HG02642 (cell line): ENCODE data around the gene THOC6.
"Not testable (repeated sequence)": the region's sequence is repeated elsewhere in the genome, so short reads cannot be mapped to it uniquely, and the experiment has no call there.

ENCODE experiments used
- ATAC-seq: cut with Tn5 transposase; IDR thresholded peaks from one replicate; pipeline ENCODE4 v1.9.1; 2021; ENCODE audit warnings: mild to moderate bottlenecking; ENCODE audit not compliant: unreplicated experiment, poor library complexity

THOC6 gene

DNA sequence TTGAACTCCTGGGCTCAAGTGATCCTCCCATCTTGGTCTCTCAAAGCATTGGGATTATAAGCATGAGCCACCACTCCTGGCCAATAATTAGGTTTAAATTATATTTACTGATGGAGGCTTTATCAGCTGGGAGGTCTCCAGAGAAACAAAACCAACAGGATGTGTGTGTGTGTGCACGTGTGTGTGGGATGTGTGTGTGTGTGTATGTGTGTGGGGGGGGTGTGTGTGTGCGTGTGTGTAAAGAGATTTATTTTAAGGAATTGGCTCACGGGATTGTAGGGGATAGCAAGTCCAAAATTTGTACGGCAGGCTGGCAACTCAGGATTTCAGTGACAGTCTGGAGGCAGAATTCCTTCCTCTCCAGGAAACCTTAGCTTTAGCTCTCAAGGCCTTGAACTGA lies 27.2 kb downstream of the THOC6 start:
- no peak for ATAC-seq

DNA sequence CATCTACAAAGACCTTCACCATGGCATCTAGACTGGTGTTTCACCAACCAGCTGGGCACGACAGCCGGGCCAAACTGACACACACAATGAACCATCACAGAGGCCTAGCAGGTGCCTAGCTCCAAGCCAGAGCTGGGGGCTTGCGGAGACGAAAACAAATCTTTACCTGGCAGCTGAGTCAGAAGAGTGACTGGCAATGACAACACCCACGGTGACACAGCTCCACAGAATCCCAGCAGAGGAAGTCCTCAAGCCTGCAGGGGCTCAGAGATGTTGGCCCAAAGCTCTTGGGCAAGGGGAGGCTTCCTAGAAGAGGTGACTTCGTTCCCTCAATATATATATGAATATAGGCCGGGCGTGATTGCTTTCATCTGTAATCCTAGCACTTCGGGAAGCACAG lies 27.7 kb downstream of the THOC6 start:
- ATAC-seq: no peak

DNA sequence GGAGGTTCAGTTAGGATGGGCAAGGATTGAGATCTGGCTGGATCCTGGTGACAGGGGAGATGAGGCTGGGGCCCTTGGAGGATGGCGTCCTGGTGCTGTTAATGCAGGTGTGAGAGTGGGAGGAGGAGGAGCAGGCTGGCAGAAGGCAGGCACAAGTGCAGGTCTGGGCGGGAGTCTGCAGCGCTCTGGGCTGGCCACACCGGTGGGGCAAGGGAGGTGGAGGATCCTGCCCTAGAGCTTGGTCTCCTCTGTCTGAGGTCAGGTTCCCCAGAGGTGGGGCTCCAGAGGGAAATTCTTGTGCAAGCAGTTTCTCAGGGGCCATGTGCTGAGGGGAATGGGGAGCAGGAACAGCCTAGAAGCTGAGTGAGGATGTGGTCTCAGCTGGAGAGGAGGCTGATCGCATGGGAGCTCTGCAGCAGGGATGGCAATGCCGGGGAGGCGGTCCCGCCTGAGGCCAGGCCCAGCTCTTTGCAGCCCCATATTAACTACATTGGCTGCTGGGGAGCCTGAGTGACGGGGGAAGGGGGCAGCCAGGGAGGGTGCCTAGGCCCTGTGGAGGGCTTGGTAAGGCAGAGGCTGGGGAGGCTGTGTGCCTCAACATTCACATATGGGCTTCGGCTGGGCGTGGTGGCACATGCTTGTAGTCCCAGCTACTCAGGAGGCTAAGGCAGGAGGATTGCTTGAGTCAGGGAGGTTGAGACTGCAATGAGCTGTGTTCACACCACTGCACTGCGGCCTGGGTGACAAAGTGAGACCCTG lies 28.9 kb downstream of the THOC6 start:
- not testable (repeated sequence) for ATAC-seq

DNA sequence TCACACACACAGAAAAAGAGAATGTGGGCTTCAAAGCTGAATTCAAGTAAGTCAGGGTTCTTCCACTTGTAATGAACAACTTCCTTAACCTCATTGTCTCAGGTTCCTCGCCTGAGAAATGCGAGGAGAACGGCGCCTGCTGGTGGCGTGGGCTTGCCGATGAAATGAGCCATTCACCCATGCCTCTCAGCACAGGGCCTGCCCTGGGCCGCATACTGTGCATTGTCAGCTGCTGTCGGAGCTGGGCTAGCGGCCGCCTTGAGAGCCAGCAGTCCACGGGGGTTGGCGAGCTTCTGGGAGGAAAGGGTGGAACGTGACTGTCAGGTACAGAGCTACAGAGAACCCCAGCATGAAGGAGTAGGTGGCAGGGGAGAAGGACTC lies 29.5 kb downstream of the THOC6 start:
- ATAC-seq: not testable (repeated sequence)

DNA sequence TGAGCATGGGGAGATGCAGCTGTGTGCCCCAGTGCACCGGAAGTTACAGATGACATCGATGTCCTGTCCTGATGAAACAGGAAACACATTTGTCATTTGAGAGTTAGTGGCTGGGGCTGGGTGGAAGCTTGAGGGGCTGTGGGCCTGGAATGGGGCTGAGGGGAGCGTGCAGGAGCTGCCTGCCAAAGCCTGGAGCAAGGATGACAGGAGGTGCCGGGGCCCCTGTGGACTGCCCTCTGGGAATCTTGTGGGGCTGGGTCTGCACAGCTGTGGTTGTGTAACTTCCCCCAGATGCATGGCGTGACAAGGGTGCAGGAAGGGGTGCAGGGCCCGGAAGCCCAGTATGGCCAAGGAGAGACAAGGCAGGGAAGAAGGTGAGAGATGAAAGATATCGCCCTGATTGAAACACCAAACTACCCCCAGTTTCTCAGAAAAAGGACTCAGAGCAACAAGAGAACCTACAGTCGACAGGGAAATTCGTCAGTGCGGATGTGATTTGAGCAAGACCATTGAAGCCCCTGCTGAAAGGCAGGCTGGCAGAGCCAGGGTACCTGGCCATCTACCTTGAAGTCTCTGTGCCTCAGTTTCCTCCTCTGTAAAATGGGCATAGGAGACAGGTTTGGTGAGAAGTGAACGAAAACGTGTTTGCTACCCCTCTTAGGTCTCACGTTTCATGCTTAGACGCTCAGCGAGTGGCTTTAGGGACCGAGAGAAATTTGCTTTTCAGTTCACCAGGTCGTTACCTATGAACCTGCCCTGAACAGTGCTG lies 31.3 kb downstream of the THOC6 start:
- no peak for ATAC-seq

DNA sequence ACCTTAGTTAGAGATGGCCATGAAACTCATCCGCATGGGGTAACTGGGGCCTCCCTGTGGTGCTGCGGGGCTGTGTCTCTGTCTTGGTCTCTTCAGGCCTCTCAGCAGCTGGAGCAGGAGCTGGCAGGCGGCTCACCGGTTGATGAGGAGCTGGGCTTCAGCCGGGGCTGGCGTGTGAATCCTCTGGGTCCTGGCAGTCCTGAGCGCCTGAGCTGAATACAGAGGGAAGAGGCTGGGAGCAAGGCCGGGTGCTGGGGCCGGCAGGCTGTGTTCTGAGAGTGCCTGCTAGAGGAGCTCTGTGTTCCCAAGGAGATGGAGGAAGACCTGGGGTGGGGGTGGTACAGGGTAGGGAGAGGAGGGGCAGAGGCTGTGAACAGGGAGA lies 31.9 kb downstream of the THOC6 start:
- not testable (repeated sequence) for ATAC-seq

DNA sequence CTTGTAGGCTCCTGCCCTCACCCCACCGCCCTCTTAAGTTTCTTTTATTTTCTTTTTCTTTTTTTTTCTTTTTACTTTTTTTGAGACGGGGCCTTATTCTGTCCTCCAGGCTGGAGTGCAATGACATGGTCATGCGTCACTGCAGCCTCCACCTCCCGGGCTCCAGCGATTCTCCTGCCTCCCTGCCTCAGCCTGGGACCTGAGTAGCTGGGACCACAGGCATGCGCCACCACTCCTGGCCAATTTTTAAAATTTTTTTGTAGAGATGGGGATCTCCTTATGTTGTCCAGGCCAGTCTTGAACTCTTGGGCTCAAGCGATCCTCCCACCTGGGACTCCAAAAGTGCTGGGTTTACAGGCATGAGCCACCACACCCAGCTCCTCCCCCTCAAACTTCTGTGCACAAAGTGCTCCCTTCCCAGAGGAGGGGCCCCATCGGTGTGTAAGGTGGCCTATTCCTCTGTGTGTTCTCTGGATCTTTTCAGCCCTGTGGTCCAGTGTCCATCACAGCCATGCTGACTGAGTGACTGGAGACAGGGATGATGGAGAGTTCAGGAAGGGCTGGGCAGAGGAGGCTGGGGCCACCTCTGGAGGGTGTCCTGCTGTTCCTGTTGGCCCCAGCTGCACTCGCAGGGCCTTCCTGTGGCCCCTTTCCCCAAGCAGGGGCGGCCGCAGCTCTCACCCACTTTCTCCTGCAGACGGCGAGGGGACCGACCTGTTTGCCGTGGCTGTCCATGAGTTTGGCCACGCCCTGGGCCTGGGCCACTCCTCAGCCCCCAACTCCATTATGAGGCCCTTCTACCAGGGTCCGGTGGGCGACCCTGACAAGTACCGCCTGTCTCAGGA lies 32.7 kb downstream of the THOC6 start:
- ATAC-seq: no peak

DNA sequence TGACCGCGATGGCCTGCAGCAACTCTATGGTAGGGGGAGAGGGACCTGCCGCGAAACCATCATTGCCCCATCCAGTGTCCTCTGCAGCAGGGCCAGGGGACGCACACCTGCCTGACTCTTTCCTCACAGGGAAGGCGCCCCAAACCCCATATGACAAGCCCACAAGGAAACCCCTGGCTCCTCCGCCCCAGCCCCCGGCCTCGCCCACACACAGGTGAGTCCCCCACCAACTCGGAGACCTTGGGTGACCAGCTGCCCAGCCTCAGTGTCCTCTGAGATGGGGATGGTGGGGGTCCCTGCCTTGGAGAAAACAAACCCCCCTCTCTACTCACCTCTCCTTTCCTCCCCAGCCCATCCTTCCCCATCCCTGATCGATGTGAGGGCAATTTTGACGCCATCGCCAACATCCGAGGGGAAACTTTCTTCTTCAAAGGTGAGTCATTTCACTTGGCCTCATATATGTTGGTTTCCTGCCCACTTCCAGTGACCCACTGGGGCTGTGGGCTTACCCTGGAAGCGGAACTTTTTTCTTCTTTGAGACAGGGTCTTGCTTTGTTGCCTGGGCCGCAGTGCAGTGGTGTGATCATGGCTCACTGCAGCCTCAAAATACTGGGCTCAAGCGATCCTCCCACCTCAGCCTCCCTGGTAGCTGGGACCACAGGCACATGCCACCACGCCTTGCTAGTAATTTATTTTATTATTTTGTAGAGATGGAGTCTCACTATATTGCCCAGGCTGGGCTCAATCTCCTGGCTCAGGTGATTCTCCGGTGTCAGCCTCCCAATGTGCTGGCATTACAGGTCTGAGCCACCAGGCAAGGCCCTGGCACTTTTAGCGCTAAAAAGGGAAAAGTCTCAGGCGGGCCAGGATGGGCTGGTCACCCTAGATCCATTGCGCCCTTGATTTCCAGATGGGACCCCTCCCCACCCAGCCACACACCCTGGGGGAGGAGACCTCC lies 33.6 kb downstream of the THOC6 start:
- ATAC-seq: no peak

DNA sequence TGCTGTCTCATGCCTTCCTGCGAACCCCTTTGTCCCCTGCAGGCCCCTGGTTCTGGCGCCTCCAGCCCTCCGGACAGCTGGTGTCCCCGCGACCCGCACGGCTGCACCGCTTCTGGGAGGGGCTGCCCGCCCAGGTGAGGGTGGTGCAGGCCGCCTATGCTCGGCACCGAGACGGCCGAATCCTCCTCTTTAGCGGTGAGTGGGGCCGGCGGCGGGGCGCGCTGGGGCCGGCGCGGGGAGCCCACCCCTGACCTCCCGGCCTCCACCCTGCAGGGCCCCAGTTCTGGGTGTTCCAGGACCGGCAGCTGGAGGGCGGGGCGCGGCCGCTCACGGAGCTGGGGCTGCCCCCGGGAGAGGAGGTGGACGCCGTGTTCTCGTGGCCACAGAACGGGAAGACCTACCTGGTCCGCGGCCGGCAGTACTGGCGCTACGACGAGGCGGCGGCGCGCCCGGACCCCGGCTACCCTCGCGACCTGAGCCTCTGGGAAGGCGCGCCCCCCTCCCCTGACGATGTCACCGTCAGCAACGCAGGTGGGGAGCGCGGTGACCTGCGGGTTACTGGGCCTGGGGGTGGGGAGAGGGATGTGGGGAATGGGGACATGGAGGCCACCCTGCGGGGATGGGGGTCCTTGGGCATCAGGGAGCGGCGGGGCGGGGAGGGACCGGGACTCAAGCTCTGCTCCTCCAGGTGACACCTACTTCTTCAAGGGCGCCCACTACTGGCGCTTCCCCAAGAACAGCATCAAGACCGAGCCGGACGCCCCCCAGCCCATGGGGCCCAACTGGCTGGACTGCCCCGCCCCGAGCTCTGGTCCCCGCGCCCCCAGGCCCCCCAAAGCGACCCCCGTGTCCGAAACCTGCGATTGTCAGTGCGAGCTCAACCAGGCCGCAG lies 34.5 kb downstream of the THOC6 start:
- peak; percentile 20 for ATAC-seq

DNA sequence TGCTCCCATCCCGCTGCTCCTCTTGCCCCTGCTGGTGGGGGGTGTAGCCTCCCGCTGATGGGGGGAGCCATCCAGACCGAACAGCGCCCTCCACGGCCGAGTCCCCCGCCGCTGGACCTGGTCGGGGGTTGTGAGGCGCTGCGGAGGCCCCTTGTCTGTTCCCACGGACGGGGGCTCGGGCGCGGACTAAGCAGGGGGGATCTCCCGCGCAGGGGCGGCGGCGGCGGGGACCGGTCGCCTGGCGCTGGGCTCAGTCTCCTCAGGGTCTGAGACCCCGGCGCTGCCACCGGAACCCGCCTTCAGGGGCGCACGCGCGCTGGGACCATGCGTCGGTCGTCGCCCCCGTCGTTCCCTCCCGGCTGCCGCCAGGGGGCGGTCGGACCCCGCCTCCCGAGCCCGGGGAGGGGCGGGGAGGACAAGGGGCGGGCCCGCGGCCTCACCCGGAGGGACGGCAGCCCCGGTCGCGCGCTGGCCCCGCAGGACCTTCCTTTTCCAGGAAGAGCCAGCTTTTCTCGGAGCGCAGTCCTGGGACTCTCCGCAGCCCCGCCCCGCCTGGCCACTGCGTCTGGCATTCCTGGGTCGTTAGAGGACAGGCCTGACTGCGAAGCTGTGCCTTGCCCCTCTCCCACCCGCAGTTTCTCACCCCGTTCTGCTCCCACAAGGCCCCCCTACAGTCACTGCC lies 35.3 kb downstream of the THOC6 start:
- ATAC-seq: peak; percentile 79

DNA sequence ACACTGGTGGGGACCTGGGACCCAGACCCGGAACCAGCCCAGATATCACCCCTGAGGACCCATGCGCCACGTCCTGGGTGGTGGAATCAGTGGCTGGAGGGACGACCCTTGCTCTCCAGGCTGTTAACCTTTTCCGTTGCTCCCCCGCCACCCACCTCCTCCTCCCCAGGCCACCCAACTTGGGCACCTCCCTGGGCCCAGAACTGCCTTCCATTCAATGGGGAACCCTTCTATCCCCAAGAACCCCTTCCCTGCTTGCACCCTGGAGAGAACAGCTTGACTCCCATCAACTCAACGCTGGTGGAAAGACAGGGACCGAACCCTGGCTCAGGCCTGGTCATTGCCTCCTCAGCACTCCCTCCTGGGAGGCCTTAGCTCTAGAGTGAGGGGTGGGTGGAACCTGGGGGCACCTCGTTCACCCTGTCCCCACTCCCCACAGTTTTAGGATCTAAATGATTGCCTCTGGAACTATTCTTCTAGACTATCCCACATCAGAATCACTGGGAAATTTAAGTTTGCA lies 35.9 kb downstream of the THOC6 start:
- no peak for ATAC-seq

DNA sequence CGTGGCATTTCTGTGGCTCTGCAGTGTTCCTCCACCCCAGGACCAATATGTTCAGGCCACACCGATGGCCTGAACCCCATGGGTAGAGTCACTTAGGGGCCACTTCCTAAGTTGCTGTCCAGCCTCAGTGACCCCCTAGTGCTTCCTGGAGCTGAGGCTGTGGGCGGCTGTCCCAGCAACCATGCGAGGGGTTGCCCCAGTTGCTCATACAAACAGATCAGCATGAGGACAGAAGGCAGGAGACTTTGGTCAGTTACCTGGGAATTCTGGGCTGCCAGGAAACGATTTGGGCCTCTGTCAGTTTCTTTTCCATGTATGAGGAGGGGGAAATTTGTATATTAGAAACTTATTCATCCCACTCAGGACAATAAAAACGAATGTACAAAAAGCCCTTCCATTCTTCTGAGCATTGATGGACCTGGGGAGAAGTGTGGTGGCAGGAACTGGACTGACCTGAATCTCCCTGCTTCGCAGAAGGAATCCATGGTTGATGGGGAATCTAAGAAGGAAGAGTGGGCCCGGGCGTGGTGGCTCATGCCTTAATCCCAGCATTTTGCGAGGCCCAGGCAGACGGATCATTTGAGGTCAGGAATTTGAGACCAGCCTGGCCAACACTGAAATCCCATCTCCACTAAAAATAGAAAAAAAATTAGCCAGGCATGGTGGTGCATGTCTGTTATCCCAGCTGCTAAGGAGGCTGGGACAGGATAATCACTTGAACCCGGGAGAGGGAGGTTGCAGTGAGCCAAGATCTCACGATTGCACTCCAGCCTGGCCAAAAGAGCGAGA lies 36.7 kb downstream of the THOC6 start:
- ATAC-seq: no peak

DNA sequence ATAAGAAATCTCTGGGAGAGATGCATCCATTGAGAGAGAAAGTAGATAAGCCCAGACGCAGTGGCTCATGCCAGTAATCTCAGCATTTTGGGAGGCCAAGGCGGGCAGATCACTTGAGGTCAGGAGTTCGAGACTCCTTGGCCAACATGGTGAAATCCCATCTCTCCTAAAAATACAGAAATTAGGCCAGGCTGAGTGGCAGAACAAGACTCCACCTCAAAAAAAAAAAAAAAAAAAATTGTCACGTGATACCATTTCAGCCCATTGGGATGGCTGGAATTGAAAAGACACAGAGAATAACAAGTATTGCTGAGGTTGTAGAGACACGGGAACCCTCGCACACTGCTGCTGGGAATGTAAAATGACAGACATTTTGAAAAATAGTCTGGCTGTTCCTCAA lies 38.7 kb downstream of the THOC6 start:
- ATAC-seq: no peak

DNA sequence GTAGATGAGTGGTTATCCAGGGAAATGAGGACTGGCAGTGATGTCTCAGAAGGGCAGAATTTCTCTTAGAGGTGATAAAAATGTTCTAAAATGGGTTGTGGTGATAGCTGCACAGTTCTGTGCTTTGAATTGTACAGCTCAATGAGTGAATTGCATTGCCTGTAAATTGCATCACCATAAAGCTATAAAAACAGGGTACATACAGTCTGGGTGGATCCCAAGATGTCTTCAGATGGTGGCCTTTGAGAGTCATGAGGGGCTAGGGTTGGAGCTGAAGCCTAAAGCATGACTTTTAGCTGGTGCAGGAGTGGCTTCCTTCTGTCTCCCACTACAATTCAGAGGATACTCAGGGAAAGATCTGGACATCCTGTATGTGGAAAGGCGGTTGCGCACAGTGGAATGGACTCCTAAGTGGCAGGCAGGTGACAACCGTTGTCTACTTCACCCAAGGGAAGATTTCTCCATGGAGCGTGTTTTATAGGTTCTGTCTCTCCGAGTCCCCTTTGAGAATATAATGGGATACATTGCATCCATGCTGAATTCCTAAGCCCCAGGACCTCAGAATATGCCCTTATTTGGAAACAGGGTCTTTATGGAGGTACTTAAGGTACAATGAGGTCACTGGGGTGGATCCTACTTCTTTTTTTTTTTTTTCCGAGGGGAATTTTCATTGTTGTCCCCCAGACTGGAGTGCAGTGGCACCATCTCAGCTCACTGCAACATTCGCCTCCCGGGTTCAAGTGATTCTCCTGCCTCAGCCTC lies 40.0 kb downstream of the THOC6 start:
- ATAC-seq: no peak

DNA sequence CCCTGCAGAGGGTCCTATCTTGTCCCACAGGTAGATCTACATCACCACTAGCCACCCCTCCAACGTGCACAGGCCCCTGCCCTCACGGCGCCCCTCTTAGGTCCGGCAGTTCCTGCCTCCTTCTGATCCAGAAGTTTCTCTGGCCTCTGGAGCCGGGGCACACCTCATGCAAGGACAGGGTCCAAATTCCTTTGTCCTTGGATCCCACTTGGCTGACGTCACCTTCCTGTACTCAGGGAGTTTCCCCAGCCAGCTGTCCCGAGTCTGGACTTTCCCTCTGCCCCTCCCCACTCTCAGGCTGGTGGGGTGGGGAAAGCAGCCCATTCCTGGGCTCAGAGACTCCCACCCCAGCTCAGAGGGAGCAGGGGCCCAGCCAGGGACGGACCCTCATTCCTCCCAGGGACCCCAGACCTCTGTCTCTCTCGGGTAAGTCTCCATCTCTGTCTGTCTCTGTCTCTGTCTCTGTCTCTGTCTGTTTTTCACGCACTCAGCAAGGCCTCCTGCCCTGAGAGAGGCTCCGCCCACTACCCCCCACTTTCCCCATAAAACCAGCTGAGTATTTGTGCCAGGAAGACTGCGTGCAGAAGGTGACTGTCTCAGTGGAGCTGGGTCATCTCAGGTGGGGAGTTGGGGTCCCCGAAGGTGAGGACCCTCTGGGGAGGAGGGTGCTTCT lies 41.4 kb downstream of the THOC6 start, which contains the start of gene IL32:
IL32 (plus strand) TSS at position 572 of the 673 bp plus-strand sequence. CDS start 172 bp downstream, outside the sequence.
- ATAC-seq: no peak
